Measurements from ENCODE around the gene P2RY11.

Gene P2RY11

GRCh38 chr19:10138879-10139795 lies 27.6 kb downstream of the P2RY11 start:
- FAIRE-seq (no peak), DNase-seq (ENCODE audit: low spot score) (no peak)

- FAIRE-seq (no peak), DNase-seq (ENCODE audit: low spot score) (no peak)
These were observed 28.5 kb downstream of the P2RY11 start for GRCh38 chr19:10139952-10140351.

GRCh38 chr19:10141479-10141878 lies 30.0 kb downstream of the P2RY11 start:
- no peak for DNase-seq (ENCODE audit: low spot score)
- no peak for FAIRE-seq

DNA sequence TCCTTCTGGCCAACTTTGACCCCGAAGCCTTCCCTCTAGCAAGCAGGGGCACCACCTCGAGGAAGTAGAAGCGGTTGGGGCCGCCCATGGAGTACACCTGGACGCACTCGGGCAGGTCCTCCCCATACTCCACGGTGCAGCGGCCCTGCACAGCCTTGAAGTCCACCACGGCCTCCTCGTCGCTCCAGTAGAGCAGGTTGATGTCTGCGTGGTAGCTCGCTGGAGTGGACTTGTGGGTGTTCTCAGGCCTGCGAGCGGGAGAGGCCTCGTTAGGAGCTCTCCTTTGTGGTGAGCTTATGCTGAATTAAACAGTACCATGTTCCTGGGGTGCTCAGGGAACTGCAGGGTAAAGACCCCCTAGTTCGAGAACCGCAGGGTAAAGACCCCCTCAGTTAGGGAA lies 30.5 kb downstream of the P2RY11 start:
- FAIRE-seq (no peak), DNase-seq (ENCODE audit: low spot score) (no peak)

DNA sequence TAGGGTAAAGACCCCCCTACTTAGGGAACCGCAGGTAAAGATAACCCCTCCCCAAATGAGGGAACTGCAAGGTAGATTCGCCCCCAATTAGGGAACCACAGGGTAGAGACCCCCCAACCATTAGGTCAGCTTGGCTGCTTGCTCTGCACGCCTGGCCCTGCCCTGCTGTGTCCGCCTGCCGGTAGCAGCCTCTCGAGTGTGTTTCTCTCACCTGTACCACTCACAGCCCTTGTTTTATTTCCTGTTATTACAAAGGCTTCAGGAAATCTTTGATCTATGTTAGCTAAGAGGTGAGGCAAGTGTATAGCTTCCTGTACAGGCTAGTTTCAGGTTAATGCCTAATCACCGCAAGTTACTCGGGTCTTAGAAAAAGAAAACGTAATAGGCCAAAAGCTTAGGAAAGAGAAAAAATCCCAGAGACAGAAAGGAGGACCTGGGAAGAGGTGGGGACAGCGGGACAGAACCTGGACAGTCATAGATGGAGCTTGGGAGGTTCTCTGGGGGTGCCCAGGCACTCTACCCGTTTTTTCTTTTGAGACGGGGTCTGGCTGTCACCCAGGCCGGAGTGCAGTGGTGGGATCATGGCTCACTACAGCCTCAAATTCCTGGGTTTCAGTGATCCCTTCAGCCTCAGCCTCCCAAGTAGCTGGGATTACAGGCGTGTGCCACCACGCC lies 31.3 kb downstream of the P2RY11 start:
- DNase-seq (ENCODE audit: low spot score) (no peak), FAIRE-seq (no peak)

- DNase-seq (ENCODE audit: low spot score) (no peak), FAIRE-seq (no peak)
These were observed 32.2 kb downstream of the P2RY11 start for GRCh38 chr19:10143681-10144080.

GRCh38 chr19:10144361-10144760 lies 32.9 kb downstream of the P2RY11 start:
- no peak for FAIRE-seq
- no peak for DNase-seq (ENCODE audit: low spot score)

DNA sequence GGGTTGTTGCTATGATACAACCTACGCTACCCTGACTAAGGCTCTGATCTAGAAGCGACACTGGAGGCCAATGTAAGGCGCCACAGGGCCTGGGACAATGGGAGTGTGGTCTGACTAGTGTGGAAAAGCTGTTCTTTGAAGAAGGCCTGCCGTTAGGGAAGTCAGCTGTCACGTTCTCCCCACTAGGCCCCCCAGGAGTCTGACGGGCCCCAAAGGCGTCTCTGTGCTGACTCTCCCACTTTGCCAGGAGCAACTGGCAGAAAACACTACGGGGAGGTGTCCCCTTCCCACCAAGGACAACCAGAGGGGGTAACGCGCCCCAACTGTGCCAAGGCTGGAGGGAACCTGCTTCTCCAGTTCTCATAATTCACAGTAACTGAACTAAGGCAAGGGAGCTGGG lies 33.5 kb downstream of the P2RY11 start:
- DNase-seq (ENCODE audit: low spot score): no peak
- no peak for FAIRE-seq

- FAIRE-seq (no peak), DNase-seq (ENCODE audit: low spot score) (no peak)
These were observed 34.6 kb downstream of the P2RY11 start for GRCh38 chr19:10146142-10146541.

GRCh38 chr19:10149427-10149826 lies 37.9 kb downstream of the P2RY11 start:
- DNase-seq (ENCODE audit: low spot score) (no peak), FAIRE-seq (no peak)

GRCh38 chr19:10151521-10151920 lies 40.0 kb downstream of the P2RY11 start:
- FAIRE-seq (no peak), DNase-seq (ENCODE audit: low spot score) (no peak)

DNA sequence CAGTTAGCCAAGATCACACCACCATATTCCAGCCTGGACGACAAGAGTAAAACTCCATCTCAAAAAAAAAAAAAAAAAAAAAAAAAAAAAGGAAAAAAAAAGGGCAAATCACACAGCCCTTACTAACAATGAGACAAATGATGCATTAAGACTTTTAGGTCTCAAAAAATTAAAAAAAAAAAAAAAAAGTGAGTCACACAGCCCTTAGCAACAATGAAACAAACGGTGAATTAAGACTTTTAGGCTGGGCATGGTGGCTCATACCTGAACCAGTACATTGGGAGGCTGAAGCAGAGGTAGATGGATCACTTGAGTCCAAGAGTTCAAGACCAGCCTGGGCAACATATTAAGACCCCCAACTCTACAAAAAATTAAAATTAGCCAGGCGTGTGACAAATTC lies 40.6 kb downstream of the P2RY11 start:
- no peak for DNase-seq (ENCODE audit: low spot score)
- FAIRE-seq: no peak

GRCh38 chr19:10155839-10156238 lies 44.3 kb downstream of the P2RY11 start:
- DNase-seq (ENCODE audit: low spot score): no peak
- no peak for FAIRE-seq

DNA sequence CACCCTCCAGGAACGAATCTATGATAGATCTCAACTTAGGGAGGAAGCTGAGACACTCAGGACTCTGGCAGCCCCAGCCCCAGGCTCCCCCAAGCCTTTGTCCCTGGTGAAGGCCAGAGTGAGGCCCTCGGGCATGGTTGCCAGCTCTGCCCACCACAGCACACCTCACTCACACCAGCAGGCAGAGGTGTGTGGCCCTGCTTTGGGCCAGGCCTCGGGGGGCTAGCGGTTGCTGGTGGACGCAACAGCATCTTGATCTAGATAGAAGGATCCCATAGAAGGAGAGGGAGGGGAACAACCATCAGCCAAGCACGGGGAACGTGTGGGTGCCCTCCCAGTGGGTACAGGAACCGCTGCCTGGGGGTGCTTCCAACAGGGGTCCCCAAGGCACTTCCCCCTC lies 46.6 kb downstream of the P2RY11 start:
- FAIRE-seq (no peak), DNase-seq (ENCODE audit: low spot score) (no peak)

DNA sequence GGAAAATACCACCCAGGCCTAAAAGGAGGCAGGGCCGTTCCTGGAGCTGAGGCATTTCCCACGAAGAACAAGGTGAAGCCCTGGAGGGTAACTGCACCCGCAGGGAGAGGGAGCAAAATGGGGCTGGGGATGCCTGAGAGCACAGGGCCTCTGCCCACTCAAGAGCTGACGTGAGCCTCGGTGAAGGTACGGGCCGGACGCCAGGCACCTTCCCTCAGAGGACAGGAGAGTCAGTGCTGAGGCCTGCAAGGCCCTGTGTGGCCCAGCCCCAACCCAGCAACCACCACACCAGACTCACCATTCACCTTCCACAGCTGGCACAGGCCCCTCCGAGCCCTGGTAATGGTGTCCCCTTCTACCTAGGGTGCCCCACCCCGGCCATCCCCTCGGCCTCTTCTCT lies 47.0 kb downstream of the P2RY11 start:
- FAIRE-seq (no peak), DNase-seq (ENCODE audit: low spot score) (no peak)

GRCh38 chr19:10159610-10160009 lies 48.1 kb downstream of the P2RY11 start:
- no peak for DNase-seq (ENCODE audit: low spot score)

DNA sequence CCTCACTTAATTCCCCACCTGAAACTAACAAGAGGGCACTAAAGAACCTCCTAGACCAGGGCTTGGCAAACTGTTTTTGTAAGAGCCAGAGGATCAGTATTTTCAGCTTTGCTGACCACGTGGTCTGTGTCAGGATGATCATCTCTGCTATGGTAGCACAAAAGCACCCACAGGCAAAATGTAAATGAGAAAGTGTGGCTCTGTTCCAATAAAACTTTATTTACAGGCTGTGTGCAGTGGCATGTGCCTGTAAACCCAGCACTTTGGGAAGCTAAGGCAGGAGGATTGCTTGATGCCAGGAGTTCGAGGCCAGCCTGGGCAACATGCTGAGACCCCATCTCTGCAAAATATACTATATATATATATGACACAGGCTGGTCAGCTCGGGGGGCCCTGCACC lies 52.0 kb downstream of the P2RY11 start:
- FAIRE-seq (no peak), DNase-seq (ENCODE audit: low spot score) (no peak)

More at GRCh38 chr19:10159610-10160009, 48.1 kb downstream of the P2RY11 start:
- no peak for FAIRE-seq

Data from urothelium cell line (cell line).